ENCODE data around the gene DRAXIN.

Gene DRAXIN

DNA sequence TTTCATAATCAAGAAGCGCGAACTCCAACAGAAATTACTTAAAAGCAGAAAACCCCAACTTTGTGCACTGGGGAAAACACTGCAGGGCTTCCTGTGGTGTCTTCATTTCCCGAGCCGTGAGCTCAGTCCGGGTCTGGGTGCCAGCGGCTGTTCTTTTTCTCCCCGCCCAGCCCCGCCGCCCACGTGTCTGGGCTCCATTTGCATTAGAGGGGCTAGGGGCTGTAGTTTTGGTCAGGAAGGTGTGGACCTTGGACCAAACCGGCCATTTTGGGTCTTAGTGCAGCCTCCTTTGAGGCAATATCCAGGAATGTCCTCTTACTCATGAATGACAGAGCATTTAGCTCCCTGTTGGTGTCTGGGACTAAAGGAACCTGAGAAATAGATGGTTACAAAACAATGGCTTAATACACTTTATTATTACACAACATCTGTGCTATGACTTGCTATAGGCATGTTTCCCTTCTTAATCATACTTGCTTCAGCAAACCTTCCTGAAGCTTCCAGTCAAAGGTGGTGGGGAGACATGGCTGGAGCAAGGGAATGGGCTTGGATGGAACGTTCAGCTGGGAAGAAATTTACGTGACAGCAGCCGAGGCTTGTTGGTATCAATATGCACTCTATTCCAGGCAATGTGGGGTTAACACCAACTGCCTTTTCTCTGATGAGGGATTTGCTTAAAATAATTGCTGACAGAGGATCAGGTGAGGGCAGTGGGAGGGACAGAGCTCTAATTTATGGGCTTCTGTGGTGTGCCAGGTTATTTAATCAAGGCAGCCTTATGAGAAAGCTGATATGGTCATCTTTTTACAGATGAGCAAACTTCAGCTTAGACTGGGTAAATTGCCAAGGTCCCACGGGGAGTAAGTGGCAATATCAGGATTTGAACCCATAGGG lies 45.5 kb downstream of the DRAXIN start:
- peak in 1 of 3 experiments; percentile 38 for DNase-seq (ENCODE audit: low read depth in 3 of 3)

DNA sequence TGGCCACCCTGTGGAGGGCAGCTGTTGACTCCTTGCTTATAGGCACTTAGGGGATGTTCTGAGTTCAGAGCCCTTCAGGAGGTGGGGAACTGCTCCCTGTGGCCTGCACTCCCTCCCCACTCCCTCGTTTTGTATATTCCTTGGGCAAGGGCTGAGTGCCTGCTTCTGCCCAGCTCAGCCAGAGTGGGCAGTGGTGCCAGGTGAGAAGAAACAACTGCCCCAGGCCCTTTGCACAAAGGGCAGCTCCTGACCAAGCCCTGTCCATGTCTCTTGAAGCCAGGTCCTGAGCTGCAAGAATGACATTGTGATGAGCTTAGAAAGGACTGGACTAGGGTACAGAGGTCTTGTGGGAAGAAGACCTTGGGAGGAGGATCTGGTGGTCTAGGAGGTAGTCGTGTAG lies 46.6 kb downstream of the DRAXIN start:
- no peak for DNase-seq (ENCODE audit: low read depth in 3 of 3)

DNA sequence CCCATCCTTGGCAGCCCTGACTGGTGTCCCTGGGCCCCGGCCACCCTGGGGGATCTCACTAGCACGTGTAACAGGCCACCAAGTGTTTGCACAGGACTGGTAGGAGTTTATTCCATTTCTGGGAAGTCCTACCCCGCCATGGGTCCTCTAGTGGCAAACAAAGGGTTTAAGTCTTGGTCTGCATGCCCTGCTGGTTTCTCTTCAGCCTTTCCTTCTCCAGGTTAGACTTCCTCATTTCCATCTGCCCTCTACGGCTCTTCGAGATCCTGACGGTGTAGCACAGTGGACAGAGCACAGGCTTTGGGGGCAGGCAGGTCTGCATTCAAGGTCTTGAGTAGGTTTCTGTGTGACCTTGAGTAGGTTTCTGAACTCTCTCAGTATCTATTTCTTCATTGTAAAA lies 47.3 kb downstream of the DRAXIN start:
- DNase-seq (ENCODE audit: low read depth in 3 of 3), result no peak

DNA sequence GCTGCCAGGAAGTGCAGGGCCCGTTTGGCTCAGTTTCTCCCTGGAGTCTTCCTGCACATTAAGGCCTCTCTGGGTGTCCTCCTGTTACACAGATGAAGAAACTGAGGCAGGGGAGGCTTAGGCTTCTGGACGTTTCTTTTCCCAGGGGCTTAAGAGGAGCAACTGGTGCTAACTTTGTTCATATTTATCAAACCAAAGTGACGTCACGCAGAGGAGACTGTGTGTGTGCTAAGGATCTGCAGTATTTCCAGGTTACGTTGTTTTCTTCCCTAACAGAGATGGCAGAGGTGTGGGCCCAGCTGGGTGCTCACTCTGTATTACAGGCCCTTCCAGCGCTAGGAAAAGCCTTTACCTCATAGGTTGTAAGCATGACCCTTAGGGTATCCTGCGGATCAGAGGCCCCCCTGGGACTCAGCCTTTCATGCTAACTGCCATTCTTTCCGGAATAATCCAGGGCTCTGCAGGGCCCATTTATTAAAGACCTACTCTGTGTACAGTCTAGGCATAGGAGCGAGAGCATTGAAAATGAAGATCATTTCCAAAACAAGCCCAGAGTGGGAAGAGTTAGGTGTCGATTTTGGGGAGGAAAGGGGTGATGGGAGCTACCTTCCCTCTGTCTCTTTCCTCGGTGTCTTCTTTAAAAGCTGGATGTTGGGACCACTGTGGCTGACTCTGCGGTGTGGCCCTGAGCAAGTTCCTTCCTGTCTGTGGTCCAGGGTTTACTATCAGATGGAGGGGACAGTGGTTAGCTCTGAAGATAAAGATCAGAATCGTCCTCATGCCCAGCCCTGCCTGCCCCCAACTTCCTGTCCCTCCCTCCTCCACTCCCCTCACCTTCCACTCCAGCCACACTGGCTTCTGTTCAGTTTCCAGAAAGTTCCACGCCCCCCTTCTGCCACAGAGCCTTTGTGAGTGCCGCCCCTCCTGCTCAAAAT lies 49.0 kb downstream of the DRAXIN start:
- DNase-seq (ENCODE audit: low read depth in 3 of 3), result peak in 1 of 3 experiments; percentile 22

DNA sequence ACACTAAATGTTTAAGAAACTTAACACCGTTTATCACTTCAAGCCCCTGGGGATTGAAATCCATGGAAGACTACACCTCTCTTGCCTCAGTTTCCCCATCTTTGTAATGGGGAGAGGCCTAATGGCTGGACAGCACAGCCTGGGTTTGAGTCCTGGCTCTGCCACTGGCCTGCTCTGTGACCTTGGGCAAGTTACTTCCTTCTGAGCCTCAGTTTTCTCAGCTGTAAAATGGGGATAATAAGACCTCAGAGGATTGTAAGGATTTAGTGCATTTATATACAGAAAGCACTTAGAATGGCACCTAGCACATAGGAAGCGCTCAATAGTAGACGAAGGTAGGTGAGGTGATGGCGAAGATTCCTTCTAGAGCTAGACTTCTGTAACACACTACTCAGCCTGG lies 50.0 kb downstream of the DRAXIN start:
- no peak for DNase-seq (ENCODE audit: low read depth in 3 of 3)

DNA sequence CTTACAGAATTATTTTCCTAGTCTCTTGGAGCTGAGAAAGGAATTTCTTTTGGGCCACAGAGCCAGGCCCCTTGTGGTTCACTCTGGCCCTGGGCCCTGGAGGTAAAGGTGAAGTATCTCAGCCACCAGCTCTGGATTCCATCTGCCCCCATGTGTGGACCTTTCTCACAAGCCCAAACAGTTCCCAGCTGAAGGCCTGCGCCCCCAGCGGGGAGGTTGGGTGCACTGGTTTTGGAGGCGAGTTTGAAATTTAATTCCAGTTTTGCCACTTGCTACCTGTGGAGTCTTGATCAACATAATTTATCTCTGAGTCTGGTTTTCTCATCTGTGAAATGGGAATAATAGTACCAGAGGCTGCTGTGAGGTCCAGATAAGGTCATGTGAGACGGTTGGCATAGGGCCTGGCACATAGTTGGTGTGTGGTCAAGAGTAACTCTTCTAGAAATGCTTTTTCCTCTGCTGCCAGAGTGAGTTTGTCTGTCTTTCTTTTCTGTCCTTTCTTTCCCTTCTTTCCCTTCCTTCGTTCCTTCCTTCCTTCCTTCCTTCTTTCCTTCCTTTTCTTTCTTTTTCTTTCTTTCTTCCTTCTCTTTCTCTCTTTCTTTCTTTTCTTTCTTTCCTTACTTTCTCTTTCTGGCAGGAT lies 50.5 kb downstream of the DRAXIN start:
- DNase-seq (ENCODE audit: low read depth in 3 of 3), result no peak

DNA sequence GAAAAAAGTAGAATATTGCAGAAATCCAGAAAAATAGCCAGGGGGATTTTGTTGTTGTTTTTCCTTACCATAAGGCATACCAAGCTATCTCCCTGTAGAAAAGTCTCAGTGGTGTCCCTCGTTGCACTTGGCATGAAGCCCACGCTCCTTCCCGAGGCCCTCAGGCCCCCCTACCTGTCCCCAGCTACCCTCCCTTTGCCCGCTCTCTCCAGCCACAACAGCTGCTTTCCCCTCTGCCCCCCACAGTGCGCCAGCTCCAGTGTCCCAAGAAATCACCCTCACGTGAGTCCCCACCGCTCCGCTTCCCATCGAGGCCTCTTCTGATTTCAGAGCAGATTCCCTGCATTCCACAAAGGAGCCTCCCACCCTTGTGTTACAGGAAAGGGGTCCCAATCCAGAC lies 52.8 kb downstream of the DRAXIN start:
- no peak for DNase-seq (ENCODE audit: low read depth in 3 of 3)

DNA sequence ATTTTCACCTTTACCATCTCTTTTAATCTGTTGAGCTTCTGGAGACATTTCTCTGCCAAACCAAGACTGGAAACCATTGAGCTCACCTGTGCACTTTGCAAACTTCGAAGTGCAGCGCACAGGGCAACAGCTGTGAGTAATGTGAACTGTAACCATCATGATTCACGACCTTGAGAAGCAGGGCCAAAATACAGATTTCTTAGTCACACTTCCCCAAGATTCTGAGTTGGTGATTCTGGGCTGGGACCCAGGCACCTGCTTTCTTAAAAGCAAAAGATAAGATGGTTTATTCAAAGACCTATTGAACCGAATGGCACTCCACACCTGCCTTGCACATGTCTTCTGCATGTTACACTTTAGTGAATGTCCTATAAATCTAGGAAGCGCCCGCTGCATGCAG lies 54.6 kb downstream of the DRAXIN start:
- DNase-seq (ENCODE audit: low read depth in 3 of 3), result no peak

DNA sequence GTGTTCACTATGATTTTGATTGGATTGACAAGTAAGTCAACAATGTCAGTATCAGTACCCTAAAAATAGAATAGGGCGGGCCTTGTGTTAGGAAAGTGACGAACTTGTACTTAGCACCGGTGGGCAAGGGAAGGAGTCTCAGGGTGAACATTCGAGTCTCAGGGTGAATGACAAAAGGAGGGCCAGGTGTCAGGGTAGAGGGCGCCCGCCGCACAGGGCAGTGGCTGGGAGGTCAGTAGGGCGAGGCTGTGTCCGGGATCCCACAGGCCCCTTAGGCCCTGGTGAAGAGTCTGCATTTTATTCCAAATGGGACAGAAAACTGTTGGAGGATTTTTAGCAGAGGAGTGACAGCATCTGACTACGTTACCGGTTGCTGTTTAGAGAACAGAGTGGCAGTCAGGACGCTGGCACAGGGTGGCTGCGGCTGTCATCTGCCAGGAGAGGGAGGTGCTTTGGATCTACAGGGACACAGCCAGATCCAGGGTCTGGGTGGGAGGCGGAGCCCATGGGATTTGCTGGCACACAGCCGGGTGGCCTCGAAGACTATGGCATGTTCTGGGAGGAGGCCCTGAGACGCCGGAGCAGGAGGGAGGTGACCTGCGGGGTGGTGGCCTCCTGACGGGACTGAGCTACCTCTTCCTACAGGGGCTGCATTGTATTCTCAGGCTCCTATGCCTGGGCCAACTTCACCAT lies 55.4 kb downstream of the DRAXIN start:
- DNase-seq (ENCODE audit: low read depth in 3 of 3), result no peak

DNA sequence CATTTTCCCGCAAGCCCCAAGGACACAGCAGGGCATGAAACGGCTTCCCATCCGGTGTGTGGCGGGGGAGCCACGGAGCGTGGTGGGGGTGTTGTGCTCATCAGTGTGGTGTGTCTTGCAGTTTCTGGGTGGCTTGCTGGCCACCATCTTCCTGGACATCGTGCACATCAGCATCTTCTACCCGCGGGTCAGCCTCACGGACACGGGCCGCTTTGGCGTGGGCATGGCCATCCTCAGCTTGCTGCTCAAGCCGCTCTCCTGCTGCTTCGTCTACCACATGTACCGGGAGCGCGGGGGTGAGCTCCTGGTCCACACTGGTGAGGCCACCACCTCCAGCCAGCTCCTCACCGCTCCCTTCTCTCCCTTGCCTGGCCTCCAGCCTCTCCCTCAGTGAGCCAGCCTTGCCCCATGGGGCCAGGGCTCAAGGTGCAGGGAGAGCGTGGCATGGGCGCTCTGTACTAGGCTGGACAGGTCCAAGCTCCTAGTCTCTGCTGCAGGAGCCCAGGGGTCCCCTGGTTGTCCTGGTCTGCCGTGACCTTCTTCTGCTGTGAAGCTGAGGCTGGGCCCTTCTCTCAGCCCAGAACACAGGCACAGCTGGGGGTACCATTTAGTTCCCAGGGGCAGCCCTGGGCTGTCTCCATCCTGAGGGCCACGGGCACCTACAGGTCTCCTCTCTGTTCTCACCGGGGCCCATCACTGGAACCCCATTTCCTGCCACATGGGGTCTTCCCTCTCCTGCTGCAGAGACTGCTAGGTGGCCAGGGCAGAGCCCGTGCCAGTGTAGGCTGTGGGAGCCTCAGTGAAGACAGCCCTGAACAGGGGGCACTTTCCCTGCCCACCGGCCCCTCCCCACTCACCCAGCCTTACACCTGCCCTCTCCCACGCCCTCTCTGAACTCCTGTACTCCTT lies 57.0 kb downstream of the DRAXIN start:
- no peak for DNase-seq (ENCODE audit: low read depth in 3 of 3)

DNA sequence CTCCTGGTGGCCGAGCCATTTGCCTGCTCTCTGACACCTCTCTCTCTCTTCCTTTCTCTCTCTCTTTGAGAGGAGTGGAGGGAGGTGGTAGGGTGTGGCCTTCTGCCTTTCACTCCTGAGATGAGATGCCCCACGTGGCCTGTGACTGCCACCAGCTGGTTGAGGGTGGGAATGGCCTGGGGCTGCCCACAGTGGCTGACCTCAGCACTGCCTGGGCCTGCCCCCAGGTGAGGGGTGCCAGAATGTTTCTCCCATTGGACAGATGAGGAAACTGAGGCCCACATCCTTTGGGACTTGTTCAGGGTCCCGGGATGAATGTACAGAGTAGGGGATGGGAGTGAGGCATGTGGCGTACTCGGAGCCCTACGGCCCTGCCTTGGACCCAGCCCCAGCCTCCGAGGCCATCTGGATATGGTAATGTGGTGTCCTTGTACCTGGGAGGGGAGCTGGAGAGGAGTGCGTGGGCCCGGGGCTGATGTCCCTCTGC lies 57.7 kb downstream of the DRAXIN start:
- DNase-seq (ENCODE audit: low read depth in 3 of 3), result peak in 1 of 3 experiments; percentile 50

DNA sequence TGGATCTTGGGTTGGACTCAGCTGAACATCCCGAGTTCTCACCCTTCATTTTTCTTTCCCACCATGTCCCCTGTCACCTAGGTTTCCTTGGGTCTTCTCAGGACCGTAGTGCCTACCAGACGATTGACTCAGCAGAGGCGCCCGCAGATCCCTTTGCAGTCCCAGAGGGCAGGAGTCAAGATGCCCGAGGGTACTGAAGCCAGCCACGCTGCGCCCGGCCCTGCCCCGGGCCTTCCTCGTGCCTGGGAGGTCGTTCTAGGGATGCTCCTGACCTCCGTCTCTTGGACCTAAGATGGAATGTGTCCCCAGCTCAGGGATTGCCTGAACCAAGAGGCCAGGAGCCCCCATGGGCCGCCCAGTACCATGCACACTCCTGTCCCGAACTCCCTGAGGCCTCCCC lies 58.5 kb downstream of the DRAXIN start:
- no peak for DNase-seq (ENCODE audit: low read depth in 3 of 3)

DNA sequence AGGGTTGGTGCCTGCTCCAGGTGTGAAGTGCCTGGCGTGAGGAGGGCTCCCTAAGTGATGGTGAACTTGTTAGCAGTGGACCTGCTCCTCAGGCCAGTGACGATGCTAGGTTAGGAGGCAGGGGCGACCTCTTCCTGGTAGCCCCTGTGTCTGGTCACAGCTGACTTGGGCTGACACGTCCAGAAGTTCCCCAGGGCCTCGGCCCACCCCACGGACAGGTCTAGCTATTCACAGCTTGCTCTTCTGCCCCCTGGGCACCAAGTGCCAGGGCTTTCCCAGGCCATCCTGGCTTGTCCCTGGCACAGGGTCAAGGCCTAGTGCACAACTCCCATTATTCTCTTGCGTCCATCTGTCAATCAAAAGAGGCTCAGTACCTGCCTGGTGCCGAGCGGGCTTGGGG lies 59.6 kb downstream of the DRAXIN start:
- no peak for DNase-seq (ENCODE audit: low read depth in 3 of 3)

DNA sequence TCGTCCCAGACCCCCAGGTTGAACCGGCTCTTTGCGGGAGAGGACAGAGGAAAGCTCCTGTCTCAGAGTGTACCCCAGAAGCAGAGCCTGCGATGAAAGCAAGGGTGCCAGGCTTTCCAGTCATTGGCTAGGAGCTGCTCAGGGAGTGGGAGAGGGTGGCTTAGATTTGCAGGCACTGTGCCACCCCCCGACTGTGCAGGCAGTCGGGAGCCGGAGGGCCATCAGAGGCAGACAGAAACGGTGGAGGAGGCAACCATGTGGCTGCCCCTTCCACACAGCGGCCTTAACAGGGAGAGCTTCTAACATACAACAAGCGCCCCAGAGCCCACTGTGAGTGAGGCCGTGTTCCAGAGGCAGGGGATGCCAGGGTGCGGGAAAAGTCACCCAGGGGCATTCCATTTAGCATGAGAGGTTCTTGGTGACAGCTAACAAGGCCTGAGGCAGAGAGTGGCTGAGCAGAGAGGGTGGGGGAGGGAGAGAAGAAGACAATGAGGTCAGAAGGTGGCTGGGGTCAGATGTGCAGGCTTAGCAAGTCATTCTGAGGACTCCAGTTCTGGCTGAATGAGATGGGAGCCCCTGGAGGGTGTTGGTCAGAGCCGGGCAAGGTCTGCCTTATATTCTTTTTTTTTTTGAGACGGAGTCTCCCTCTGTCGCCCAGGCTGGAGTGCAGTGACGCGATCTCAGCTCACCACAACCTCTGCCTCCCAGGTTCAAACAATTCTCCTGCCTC lies 61.0 kb downstream of the DRAXIN start:
- no peak for DNase-seq (ENCODE audit: low read depth in 3 of 3)

DNA sequence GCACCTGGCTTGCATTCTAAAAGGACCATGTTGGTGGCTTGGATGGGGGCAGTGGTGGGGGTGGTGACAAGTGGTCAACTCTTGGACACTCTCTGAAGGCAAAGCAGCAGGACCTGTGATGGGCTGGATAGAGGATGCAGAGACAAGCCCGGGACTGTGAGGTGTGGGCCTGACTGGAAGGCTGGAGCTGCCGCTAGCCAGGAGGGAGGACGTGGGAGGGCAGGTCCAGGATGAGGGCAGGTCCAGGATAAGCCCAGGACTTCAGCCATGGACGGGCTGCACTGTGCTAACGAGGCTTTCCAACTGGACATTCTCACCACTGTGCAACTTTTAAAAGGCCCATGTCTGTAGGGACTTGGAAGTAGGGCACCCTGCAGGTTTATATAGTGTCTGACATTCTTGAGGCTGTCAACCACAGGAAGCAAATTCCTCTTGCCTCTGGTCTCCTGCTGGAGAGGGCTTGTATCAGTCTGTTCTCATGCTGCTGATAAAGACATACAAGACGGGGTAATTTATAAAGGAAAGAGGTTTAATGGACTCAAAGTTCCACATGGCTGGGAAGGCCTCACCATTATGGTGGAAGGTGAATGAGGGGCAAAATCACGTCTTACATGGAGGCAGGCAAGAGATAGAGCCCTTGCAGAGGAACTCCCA lies 62.2 kb downstream of the DRAXIN start:
- no peak for DNase-seq (ENCODE audit: low read depth in 3 of 3)

DNA sequence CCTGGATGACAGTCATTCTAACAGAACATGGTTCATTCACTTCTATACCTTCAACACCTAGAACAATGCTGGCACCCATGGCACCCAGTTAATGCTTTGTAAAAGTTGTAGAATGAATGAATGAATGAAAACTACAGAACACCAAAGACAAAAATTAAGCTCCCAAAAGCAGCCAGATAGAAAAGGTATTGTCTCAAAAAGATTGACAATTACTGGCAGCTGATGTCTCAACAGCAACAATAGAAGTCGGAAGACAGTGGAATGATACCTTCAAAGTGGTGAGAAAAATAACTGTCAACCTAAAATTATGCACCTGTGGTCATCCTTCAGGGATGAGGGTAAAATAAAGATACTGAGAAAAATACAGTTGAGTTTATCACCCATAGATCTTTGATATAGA lies 65.5 kb downstream of the DRAXIN start:
- DNase-seq (ENCODE audit: low read depth in 3 of 3), result no peak

DNA sequence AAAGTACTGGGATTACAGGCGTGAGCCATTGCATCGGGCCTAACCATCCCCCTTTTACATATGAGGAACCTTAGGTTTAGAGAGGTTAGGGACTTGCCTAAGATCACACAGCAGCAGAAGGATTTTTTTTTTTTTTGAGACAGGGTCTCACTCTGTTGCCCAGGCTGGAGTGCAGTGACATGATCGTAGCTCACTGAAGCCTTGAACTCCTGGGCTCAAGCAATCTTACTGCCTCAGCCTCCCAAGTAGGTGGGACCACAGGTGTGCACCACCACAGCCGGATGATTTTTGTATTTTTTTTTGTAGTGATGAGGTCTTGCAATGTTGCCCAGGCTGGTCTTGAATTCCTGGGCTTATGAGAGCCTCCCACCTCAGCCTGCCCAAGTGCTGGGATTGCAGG lies 68.3 kb downstream of the DRAXIN start:
- DNase-seq (ENCODE audit: low read depth in 3 of 3), result no peak

DNA sequence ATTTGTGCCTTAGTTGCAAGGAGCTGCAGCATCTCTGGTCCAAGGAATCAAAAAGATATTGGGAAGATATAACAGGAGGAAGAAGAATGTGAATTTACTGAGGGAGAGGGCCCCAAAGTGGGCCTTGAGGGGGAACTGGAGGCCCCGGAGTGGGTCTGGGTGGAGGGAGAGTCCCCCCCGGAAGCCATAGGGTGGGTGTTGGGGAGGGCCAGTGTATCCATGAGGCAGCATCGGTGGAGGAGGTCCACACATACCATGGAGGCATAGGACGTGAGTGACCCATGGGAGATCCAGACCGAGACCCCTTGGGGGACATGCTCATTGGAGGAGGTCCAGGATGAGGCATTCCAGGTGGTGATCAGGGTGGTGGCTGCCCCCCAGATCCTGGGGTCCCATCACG lies 69.8 kb downstream of the DRAXIN start:
- no peak for DNase-seq (ENCODE audit: low read depth in 3 of 3)

DNA sequence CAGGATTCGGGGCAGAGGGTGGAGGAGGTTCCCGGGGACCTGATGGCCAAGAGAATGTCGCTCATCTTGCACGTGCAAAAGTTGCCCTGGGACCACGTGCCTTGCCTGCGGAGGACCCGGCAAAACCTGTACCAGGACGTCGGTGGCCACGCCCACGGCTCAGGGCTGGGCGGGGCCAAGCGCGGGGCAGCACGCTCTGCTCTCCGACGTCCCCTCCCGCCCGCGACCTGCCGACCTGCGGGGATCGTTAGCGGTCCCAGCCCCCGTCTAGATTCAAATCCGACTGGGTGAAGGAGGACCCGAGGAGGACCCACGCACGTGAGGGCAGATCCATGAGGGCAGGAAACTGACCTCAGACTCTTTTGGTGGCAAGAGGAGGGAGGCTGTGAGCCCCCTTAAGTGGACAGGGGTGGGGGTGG lies 70.5 kb downstream of the DRAXIN start, which contains the start of gene C1orf167:
Gene C1orf167 (plus strand): TSS at position 206 of the 419 bp plus-strand sequence. CDS start 2,208 bp downstream, outside the sequence.
- peak in 1 of 3 experiments; percentile 38 for DNase-seq (ENCODE audit: low read depth in 3 of 3)

Measured in stimulated activated CD4-positive, alpha-beta T cell treated with anti-CD3 and anti-CD28 coated beads, TNF-alpha, amount 100 ng/mL, for 24 hours (primary cell).